GM10847 (cell line): ENCODE data around the gene GALT.

Experiments
- POLR2A ChIP-seq: IDR thresholded peaks from 2 replicates; pipeline ENCODE4 v1.6.1; 2011; ENCODE audit not compliant: insufficient read length; ENCODE audit errors: extremely low read depth

The GALT gene

GRCh38 chr9:34646211-34647083, at the start of gene GALT:
Gene GALT (plus strand): TSS chr9:34646675. CDS start chr9:34646705, 30 bp downstream.
- peak; percentile 77 for TF ChIP-seq POLR2A

GRCh38 chr9:34599546-34599945, 46.9 kb upstream of the GALT start:
- TF ChIP-seq POLR2A, result no peak

GRCh38 chr9:34600908-34601307, 45.6 kb upstream of the GALT start:
- TF ChIP-seq POLR2A, result no peak

GRCh38 chr9:34601937-34602573, 44.4 kb upstream of the GALT start:
- TF ChIP-seq POLR2A, result no peak

GRCh38 chr9:34603610-34604231, 42.8 kb upstream of the GALT start:
- TF ChIP-seq POLR2A, result no peak

- TF ChIP-seq POLR2A, result no peak
Measured at GRCh38 chr9:34606190-34606589, 40.3 kb upstream of the GALT start.

GRCh38 chr9:34606905-34607304, 39.6 kb upstream of the GALT start:
- TF ChIP-seq POLR2A, result no peak

- no peak for TF ChIP-seq POLR2A
Measured at GRCh38 chr9:34607331-34607730, 39.1 kb upstream of the GALT start.

GRCh38 chr9:34610434-34611206, 35.9 kb upstream of the GALT start:
- TF ChIP-seq POLR2A, result no peak

- no peak for TF ChIP-seq POLR2A
Measured at GRCh38 chr9:34611251-34611810, 35.1 kb upstream of the GALT start.

GRCh38 chr9:34611811-34612787, 34.4 kb upstream of the GALT start, which contains the start of gene RPP25L:
Gene RPP25L (minus strand): TSS chr9:34612097. CDS start chr9:34611296, 801 bp downstream.
- TF ChIP-seq POLR2A, result peak; percentile 91

GRCh38 chr9:34612788-34613390, 33.6 kb upstream of the GALT start:
- no peak for TF ChIP-seq POLR2A

GRCh38 chr9:34615132-34615531, 31.3 kb upstream of the GALT start:
- TF ChIP-seq POLR2A, result no peak
